ENCODE data around the gene MOGAT1.

DNA sequence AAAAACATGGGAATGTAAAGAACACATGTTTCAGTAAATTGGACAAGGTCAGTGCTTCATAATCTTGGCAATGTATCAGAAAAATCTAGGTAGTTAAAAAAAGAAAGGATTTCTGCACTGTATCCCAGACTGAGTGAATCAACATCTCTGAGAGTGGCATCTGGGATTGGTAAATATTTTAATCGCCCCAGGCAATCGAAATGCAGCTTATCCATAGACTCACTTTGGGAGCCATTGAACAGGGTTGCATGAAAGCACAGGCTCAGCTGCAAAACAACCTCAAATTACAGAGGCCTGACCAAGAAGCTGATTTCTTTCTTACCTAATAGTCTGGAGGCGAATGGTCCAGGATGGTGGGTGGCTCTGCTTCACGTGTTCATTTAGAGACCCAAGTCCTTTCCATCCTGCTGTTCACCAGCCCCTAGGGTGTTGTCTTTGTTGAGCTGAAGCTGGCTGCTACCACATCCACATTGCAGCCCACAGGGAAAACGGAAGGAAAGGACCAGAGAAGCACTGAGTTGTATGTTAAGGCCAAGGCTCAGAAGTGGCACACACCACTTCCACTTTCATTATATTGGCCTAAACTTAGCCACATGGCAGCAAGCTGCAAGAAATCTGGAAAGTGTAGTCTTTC is 59.0 kb downstream of the MOGAT1 start:
- TF ChIP-seq, protein P1, sequence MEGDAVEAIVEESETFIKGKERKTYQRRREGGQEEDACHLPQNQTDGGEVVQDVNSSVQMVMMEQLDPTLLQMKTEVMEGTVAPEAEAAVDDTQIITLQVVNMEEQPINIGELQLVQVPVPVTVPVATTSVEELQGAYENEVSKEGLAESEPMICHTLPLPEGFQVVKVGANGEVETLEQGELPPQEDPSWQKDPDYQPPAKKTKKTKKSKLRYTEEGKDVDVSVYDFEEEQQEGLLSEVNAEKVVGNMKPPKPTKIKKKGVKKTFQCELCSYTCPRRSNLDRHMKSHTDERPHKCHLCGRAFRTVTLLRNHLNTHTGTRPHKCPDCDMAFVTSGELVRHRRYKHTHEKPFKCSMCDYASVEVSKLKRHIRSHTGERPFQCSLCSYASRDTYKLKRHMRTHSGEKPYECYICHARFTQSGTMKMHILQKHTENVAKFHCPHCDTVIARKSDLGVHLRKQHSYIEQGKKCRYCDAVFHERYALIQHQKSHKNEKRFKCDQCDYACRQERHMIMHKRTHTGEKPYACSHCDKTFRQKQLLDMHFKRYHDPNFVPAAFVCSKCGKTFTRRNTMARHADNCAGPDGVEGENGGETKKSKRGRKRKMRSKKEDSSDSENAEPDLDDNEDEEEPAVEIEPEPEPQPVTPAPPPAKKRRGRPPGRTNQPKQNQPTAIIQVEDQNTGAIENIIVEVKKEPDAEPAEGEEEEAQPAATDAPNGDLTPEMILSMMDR (conservative IDR thresholded peaks at IDR 0.05; ENCODE audit: low read depth, low read length) = no peak
- TF ChIP-seq EZH2 (IDR thresholded peaks at IDR 0.05; ENCODE audit: low read length, unreplicated experiment) = no peak
